DMS53 treated with DMSO at 0.1 percent for 48 hours (cell line): ENCODE results near the gene PPP1R12B.
"Not testable (repeated sequence)": the region's sequence is repeated elsewhere in the genome, so short reads cannot be mapped to it uniquely, and the experiment has no call there.

Experiments
- DNase-seq: peaks from one replicate; lab custom pipeline; 2025; ENCODE audit not compliant: unreplicated experiment; lab: John Stamatoyannopoulos, UW

The PPP1R12B gene

DNA sequence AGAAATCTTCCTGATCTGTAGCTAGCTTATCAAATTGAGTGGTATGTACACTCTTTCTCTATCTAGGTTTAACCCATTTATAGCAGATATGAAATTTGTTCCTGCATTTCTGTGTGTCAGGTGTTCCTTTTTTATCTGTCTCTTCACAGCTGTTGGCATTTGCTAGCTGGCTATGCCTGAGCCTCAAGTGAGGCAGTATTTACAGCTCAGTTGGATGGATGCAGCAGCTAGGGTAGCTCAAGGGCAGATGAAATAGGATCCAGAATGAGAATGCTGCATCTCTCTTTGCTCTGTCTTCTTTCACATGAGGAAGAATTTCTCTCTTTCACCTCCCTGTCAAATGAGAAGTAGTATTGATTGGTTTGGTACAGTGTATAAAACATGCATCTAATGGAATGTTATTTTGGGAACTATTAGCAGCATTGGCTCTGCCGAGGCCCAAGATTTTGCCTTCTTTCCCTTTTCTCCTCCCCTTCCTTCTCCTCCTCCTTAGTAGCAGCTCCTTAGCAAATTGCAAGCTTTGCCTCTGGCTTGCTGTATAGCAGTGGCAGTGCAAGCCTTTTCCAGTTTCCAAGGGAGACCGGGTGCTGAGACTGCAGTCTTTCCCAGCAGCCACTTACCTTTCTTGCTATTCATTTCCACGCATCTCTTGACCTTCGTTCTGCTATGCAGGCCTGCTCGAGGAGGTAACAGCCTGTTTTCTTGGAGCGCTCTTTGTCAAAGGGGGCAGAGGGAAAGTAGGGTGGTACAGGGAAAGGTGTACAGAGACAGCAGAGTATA is 125.0 kb downstream of the PPP1R12B start:
- not testable (repeated sequence) for DNase-seq

DNA sequence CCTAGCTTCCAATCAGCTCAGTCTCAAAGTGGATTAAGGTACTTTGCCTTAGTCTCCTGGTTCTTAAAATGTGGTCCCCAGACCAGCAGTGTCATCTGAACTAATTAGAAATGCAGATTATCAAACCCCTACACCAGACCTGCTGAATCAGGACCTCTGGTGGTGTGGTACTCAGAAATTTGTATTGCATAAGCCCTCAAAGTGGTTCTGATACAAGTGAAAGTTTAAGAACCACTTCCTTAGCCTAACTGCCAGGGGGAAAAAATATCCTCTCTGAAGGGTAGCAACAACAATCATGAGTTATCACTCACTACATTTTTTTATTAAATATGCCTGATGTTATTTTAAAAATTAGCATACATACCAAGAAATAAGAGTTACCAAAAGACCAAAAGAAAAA is 131.2 kb downstream of the PPP1R12B start:
- not testable (repeated sequence) for DNase-seq

DNA sequence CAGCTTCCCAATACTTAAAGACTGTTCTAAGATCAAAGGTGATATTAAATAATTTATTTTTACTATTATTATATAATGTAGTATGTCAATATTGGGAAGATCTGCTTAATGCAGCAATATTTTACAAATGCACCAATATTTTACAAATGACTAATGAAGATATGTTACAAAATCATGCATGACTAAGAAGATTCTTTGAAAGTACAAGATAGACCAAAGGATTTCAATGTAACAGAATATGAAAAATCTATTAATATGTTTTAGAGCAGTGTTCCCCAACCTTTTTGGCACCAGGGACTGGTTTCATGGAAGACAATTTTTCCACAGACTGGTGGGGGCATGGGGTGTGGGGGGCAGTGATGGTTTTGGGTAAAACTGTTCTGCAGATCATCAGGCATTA is 132.1 kb downstream of the PPP1R12B start:
- DNase-seq, result not testable (repeated sequence)

DNA sequence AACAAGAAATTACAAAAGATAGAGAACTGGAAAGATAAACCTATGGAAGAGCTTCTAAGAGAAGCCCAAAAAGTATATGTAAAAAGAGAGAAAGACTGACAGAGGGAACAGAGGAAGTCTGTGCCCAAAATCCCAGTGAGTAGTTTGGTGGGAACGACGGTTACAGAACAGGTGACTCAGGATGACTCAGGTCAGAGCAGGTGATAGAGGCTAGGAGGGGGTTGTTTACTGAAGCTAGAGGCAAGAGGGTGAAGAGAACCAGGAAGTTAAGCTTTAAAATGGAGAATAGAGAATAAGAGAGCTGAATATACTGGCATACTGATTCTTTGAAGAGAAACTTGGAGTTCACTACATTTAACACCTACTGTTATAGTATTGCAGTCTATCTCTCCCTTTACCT is 134.9 kb downstream of the PPP1R12B start:
- DNase-seq, result peak; percentile 91

DNA sequence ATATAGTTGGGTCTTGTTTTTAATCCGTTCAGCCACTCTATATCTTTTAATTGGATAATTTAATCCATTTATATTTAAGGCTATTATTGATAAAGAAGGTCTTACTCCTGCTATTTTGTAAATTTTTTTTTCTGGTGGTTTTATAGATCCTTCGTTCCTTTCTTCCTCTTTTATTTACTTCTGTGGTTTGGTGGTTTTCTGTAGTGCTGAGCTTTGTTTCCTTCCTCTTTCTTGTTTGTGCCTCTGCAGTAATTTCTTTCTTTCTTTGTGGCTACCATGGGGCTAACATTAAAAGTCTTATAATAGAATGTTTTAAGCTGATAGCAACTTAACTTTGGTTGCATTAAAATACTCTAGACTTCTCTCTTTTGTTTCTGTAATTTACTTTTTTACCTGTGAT is 135.5 kb downstream of the PPP1R12B start:
- peak; percentile 54 for DNase-seq

DNA sequence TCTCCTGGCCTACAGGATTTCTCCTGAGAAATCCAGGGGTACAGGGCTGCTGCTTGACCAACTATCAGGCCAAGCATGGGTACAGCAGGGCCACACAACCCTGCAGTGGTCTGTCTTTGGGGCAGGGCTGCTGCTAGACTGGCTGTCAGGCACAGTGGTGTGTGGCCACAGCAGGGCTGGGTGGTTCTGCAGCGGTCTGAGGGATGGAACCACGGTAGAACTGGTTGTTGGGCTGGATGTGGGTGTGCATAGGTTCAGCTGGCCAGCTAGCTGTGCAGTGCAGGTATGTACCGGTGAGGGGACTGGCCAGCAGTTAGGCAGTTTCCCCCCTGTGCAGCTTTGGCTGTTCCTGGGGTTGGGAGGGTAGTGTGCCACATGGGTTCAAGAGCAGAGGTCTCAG is 136.3 kb downstream of the PPP1R12B start:
- not testable (repeated sequence) for DNase-seq

DNA sequence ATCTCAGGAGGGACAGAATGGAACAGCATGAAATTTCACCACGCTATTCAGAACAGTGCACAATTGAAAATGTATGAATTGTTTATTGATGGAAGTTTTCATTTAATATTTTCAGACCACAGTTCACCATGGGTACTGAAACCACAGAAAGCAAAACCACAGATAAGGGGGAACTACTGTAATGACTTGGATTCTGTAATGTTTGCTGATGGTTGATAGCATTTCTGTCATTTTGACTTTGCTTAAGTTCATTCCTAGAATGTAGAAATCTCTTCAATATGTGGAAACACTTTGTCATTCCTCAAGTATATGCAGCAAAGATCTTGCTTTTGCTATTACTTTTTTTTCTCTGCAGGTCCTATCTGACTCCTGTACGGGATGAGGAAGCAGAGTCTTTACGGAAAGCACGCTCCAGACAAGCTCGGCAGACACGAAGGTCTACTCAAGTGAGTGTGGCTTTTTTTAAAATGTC is 139.7 kb downstream of the PPP1R12B start:
- DNase-seq, result not testable (repeated sequence)

DNA sequence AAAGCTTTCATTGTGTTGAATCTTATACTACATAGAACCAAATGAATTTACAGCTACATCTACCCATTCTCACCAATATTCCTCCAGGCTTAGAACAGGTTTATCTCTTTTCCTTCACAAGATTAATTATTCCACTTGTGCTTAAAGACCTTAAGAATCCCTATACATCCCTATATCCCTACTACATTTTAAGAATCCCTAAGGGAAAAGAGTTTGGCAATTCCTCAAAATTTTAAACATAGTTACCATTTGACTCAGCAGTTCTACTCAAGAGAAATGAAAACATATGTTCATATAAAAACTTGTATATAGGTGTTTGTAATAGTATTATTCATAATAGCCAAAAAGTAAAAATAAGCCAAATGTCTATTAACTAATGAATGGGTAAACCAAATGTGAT is 140.6 kb downstream of the PPP1R12B start:
- not testable (repeated sequence) for DNase-seq

DNA sequence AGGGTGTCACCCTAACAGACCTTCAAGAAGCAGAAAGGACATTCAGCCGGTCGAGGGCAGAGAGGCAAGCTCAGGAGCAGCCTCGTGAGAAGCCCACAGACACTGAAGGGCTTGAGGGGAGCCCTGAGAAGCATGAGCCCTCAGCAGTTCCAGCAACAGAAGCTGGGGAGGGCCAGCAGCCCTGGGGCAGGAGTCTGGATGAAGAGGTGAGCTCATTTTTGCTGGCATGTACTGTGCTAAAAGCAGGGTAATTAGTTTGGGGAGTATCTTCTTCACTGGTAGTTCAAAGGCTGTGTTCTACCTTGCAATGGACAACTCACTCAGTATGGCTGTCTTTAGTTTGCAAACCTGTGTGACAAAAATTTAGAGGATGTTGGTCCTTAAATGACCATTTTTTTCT is 144.6 kb downstream of the PPP1R12B start:
- not testable (repeated sequence) for DNase-seq

DNA sequence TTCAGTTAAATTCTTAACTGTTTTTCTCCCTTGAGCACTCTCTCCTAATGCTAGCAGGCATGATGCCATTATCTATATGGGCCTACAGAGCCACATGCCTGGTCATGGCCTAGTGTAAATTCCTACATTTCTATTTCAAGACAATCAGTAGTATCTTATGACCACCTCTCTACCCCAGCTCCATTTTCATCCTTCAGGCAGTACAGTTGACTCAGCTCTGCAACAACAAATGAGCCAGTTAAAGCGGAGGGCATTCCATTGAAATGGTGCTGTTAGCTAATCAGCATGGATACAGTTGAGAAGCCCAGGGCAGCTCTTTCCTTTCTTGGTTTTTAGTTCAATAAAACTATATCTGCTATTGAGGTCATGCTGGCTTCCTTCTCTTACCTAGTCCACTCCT is 150.0 kb downstream of the PPP1R12B start:
- no peak for DNase-seq

DNA sequence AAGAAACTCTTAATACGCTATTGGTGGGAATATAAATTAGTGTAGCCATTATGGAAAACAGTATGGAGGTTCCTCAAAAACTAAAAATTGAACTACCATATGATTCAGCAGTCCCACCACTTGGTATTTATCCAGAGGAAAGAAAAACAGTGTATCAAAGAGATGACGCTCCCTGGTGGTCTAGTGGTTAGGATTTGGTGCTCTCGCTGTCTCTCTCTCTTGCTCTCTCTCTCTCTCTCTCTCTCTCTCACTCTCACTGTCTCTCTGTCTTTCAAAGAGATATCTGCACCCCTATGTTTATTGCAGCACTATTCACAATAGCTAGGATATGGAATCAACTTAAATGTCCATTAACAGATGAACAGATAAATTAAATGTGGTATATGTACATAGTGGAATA is 151.5 kb downstream of the PPP1R12B start:
- not testable (repeated sequence) for DNase-seq

DNA sequence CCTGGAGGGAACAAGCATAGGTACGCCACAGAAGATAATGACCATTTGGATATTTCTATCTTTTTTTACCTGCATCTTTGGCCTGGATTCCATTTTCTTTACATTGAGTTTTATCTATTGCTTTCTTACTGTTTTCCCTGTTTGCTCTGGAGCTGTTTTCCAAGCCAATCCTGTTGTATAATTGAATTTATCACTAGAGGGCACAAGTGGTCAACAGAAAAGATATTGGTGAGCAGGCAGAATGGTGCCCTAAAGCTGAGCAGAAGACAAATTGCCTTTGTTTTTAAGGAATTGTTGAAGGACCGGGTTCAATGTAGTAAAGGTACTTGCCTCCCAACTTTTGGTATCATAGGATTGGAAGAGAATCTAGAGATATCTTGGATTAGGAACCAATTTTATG is 152.8 kb downstream of the PPP1R12B start:
- peak; percentile 22 for DNase-seq

DNA sequence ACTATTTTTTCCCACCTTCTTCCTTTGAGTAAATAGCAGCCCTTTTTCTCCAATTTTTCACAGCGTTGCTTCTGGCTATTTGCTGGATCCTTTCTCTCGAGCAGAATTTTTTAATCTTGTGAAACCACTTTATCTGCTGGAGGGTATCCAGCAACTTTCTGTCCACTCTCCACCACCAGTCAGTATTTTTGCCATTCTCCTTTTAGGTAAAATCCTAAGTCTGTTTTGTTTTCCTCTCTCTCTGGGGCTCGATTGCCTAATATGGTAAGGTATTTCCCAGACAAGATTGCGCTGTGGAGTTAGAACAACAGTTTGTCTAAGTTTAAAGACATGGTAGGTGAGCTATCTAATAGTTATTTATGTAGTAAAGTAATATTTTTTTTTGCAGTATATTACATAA is 156.9 kb downstream of the PPP1R12B start:
- no peak for DNase-seq

DNA sequence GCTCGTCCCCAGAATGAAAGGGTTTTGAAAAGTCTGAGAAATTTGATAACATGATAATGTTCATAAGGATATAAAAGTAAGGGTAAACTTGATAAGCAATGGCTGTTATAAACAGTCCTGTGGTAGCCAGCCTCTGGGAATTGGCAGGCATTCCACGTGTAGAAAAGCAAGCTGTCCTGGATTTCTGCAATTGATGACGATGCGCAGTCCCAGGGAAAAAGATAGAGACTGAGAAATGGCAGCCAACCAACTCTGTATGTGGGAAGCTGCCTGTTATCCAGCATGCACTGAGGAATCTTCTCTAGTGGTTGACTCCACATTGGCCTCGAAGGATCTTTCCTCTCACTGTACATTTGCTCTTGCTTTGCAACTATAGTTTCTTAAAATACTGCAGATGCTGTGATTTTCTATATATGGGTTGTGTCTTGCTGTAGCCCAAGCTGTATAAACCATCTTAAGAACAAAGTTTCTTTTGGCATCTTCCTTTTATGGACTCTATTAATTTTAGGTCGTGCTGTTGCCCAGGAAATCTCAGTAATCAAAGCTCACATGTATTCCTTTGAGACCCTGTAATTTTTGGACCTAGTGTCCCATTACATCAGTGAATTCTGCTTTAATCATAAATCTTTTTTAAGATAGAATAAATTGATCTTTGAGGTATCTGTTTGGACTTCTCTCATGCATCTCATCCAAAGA is 157.5 kb downstream of the PPP1R12B start:
- DNase-seq, result not testable (repeated sequence)

DNA sequence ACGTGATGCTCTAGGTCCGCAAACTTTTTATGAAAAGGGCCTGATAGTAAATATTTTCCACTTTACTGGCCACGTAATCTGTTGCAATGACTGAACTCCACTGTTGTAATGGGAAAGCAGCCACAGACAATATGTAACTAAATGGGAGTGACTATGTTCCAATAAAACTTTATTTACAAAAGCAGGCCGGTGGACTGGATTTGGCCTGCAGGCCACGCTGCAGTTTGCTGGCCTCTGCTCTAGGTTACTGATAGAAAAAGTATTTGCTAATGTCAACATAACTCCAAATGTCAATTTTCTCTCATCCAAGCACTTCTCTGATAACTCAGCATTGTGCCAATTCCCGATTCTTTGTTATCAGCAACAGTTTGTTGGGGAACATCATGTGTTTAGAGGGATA is 160.4 kb downstream of the PPP1R12B start:
- DNase-seq, result not testable (repeated sequence)

DNA sequence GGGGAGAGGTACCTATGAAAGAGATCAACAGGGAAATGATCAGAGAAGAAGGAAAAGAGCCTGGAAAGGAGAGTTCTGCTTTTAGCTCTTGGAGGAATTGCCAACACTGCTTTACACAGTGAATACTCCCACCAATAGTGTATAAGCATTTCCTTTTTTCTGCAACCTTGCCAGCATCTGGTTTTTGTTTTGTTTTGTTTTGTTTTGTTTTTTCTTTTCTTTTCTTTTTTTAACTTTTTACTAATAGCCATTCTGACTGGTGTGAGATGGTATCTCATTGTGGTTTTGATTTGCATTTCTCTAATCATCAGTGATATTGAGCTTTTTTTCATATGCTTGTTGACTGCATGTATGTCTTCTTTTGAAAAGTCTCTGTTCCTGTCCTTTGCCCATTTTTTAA is 165.4 kb downstream of the PPP1R12B start:
- not testable (repeated sequence) for DNase-seq

DNA sequence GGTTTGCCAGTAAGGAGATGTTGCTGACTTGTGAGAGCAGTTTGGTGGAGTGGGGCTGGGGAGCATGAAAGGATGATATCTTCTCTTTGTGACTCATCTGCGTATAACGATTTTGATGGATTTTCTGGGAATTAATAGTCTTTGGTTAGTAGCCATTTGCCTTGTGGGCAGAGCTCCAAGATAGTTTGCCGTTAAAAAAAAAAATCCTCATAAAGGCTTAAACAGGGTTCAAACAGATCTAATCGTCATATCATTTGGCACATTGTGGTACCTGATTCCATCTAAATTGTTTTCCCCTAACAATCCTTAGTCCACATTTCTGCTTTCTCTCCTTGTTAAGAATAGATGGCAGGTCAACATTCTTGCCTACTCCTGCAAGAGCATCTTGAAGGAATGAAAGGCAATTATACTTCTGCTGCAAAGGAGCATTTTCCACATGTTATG is 168.0 kb downstream of the PPP1R12B start:
- no peak for DNase-seq

DNA sequence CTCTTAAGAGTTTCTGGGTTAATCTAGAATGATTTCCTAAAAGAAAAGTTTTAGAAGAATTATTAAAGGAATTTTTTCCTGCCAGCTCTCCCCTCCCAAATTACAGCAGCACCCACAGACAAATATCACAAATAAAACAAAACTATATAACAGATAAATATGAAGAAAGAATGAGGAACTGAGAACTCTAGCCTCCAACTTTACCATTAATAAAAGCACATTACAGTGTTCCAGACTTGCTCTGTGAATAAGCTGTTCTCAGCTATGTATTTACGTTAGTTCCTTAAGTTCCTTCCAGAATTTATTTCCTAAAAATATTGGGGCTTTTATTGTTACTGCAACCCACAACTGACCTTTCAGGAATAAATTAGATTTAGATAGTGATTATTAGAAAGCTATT is 168.6 kb downstream of the PPP1R12B start:
- not testable (repeated sequence) for DNase-seq

DNA sequence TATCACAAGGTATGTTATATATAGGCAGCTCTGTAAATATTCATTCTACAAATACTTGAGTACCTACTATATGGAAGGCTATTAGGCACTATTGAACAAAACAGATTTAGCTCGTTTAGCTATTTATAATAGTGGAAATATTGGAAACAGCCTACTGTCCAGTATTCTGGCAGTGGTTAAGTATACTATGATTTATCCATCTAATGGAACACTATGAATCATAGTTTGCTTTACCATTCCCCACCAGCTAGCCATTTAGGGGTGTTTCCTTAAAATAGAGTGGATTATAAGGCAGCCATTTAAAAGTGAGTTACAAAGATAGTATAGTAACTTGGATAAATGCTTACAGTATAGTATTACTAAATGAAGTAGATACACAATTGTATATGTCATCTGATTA is 169.7 kb downstream of the PPP1R12B start:
- DNase-seq, result not testable (repeated sequence)

DNA sequence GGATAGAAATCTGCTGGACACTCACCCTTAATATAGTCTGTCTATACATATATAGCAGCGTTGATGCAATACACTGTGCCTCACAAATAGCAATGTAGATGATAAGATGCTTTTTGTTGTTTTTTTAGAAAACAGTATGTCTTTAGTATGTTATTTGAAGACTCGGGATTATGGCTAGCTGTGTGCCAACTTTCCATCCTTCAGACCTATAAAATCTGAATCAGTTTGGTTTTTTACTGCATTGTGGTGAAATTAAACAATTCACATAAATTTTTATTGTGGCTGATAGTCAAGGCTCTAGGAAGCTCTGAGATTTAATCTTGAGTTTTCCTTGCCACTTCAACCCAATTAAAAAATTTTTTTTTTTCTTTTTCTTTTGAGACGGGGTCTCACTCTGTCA is 170.4 kb downstream of the PPP1R12B start:
- DNase-seq, result not testable (repeated sequence)

DNA sequence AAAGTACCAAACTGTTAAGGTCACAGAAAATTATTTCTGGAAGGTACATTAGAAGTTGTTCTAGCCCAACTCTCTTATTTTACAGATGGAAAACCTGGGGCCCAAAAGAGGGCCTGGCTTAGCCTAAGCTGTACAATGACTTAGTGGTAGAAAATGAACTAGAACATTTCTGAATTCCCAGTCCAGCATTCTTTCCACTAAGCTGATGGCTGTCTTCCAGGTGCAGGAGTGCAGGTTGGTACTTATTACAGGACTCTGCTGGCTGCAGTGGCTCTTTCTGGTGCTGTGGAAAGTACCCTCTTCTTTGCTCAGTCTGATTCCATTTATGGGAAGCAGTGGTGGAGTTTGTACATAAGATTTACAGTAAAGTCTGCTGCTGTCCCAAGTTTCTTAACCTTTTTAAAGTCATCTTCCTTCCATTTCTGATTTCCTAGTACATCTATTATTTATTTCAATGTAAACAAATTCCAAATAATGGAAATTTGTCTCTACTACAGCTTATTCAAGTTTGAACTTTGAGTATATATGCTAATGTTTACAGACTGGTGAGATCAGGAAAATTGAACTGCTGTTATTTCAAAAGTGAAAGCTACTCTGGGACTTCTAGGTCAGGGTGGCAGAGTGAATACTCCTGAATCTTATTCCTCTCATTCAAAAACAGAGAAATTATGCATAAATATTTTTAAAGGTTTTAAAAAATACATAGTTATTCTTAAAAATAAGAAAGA is 171.8 kb downstream of the PPP1R12B start:
- peak; percentile 6 for DNase-seq

DNA sequence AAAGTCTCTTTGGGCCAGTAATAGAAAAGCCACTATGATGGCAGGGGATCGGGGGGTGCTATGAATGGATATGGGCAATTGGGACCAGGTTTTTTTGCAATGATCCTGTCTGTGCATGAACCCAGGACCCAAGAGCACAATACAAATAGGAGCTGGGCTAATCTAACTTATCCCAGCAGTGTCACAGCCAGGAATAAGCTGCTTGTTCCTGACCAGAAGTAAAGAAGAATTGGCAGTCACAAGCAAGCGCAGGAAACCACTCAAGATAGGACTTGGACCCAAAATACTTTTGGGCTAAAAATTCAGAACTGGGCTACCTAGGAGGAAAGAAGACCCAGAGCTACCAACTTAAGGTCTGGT is 172.3 kb downstream of the PPP1R12B start:
- DNase-seq, result not testable (repeated sequence)
